Measurements from ENCODE around the gene CLSTN2. TPM values are rescaled to one million over a fixed set of nuclear protein-coding genes. Genes with fewer than 3 reads are reported as not detected.

CLSTN2 gene
- total RNA-seq, 1 experiment from 2014 or later, result 0.68 TPM

- Histone ChIP-seq H3K79me1 (ENCODE audit: insufficient read depth, low read depth, low read length, poor library complexity, severe bottlenecking) (no peaks in the 10 kb centered on the region), H3K79me2 (ENCODE audit: insufficient read depth, low read length) (no peaks in the 10 kb centered on the region), H4K20me1 (ENCODE audit: control insufficient read depth, insufficient read depth, insufficient read length) (no peaks in the 10 kb centered on the region), H2AK5ac (ENCODE audit: insufficient read length, low read length) (no peak overlapping the region), H3K14ac (ENCODE audit: insufficient read depth, low read length) (0 out of 2 replicates have a peak overlapping the region, but pooled peaks have one; percentile 13), H2BK5ac (ENCODE audit: insufficient read length, low read length) (no peak overlapping the region), H3T11ph (ENCODE audit: low read length) (no peak overlapping the region), H2BK20ac (ENCODE audit: low read depth, low read length, poor library complexity, severe bottlenecking) (no peak overlapping the region), H3K4ac (ENCODE audit: low read depth, low read length) (no peak overlapping the region), H2AFZ (ENCODE audit: low read length) (no peak overlapping the region), H3K23ac (ENCODE audit: insufficient read length, low read depth, low read length) (no peak overlapping the region), H4K8ac (replicated peaks; ENCODE audit: insufficient read length, low read depth, low read length) (no peak overlapping the region), H2BK12ac (ENCODE audit: insufficient read length, low read depth, low read length) (no peak overlapping the region), H3K23me2 (ENCODE audit: insufficient read length, low read depth, low read length, poor library complexity, severe bottlenecking) (no peaks in the 10 kb centered on the region), H2BK15ac (ENCODE audit: low read depth, low read length) (no peak overlapping the region), H4K91ac (ENCODE audit: insufficient read length, low read depth, low read length) (no peak overlapping the region), H3K9ac (ENCODE audit: extremely low read depth, insufficient read length, low read length) (no peak overlapping the region), H3K4me2 (ENCODE audit: insufficient read depth, insufficient read length, low read length) (no peak overlapping the region), H3K4me1 (ENCODE audit: insufficient read depth, low read length) (no peaks in the 10 kb centered on the region), H3K27ac (ENCODE audit: insufficient read length, low read depth, low read length) (no peak overlapping the region), H3K9me3 (ENCODE audit: control insufficient read depth, low read depth, low read length) (no peaks in the 10 kb centered on the region), H4K5ac (ENCODE audit: insufficient read length, low read depth, low read length) (no peak overlapping the region), H3K27me3 (ENCODE audit: insufficient read depth, low read length) (no peaks in the 10 kb centered on the region), H2BK120ac (ENCODE audit: low read depth, low read length, poor library complexity, severe bottlenecking) (no peak overlapping the region), H3K18ac (ENCODE audit: insufficient read length, low read depth, low read length) (no peak overlapping the region), H3K56ac (ENCODE audit: insufficient read length, low read depth, low read length) (no peak overlapping the region)
- H3K9me3 Mint-ChIP-seq, result no peaks in the 10 kb centered on the region
- peaks cover 5% of the 10 kb centered on the region for H3K27me3 Mint-ChIP-seq (ENCODE audit: low read depth)
- no peaks in the 10 kb centered on the region for H3K36me3 Mint-ChIP-seq (ENCODE audit: insufficient read depth in 1 of 3, low read depth in 3 of 3)
- H3K27ac Mint-ChIP-seq, result no peak overlapping the region
- WGBS (ENCODE audit: extremely low coverage, insufficient read length, low lambda C conversion rate), result no CpG with 5 or more reads among the region's 3 CpGs
- peaks cover 17 to 26% of the 10 kb centered on the region in 2 experiments for H3K4me1 Mint-ChIP-seq
- TF ChIP-seq, protein P1, sequence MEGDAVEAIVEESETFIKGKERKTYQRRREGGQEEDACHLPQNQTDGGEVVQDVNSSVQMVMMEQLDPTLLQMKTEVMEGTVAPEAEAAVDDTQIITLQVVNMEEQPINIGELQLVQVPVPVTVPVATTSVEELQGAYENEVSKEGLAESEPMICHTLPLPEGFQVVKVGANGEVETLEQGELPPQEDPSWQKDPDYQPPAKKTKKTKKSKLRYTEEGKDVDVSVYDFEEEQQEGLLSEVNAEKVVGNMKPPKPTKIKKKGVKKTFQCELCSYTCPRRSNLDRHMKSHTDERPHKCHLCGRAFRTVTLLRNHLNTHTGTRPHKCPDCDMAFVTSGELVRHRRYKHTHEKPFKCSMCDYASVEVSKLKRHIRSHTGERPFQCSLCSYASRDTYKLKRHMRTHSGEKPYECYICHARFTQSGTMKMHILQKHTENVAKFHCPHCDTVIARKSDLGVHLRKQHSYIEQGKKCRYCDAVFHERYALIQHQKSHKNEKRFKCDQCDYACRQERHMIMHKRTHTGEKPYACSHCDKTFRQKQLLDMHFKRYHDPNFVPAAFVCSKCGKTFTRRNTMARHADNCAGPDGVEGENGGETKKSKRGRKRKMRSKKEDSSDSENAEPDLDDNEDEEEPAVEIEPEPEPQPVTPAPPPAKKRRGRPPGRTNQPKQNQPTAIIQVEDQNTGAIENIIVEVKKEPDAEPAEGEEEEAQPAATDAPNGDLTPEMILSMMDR (conservative IDR thresholded peaks at IDR 0.05), result no peak
- no peak overlapping the region for H3K4me3 Mint-ChIP-seq
- no peak for DNase-seq
Measured at GRCh38 chr3:139954146-139954860, 19.3 kb downstream of the CLSTN2 start.

Data from H9 (cell line).